Kidney epithelial cell (primary cell): ENCODE data around the gene ABHD8. TPM values are rescaled to one million over a fixed set of nuclear protein-coding genes. Genes with fewer than 3 reads are reported as not detected.
A peak's percentile ranks its signal among the peaks of the same experiment; 100 is the strongest.

Experiments used
- DNase-seq: peaks from one replicate; pipeline ENCODE4 v3.0.0-alpha.2; 2010; ENCODE audit warnings: low read depth
- H3K27me3 ChIP-seq: 2 replicates; pipeline ENCODE4 v1.6.0; 2011; ENCODE audit warnings: low read length; ENCODE audit not compliant: control insufficient read depth, insufficient read depth
- H3K36me3 ChIP-seq: 2 replicates; pipeline ENCODE4 v1.5.1; 2011; ENCODE audit warnings: low read length; ENCODE audit not compliant: control insufficient read depth, insufficient read depth
- H3K4me3 ChIP-seq: 2 replicates; pipeline ENCODE4 v1.5.1; 2011; ENCODE audit warnings: low read depth, mild to moderate bottlenecking, control low read depth, low read length
- total RNA-seq: library from RNA; depleted of rRNA; stranded (reverse); fragments of >200 nt; gene quantifications from 2 replicates; pipeline ENCODE4 v1.2.3, GENCODE V29; 2015
- TF ChIP-seq, protein P1 (sequence below): IDR thresholded peaks from 2 replicates; pipeline ENCODE4 v1.5.1; 2011; ENCODE audit warnings: mild to moderate bottlenecking, moderate library complexity, low read length, control low read depth, inconsistent platforms; ENCODE audit not compliant: insufficient read depth, poor library complexity, severe bottlenecking

Gene ABHD8
- total RNA-seq, 1 donor from 2014 or later, result 18.6 TPM

DNA sequence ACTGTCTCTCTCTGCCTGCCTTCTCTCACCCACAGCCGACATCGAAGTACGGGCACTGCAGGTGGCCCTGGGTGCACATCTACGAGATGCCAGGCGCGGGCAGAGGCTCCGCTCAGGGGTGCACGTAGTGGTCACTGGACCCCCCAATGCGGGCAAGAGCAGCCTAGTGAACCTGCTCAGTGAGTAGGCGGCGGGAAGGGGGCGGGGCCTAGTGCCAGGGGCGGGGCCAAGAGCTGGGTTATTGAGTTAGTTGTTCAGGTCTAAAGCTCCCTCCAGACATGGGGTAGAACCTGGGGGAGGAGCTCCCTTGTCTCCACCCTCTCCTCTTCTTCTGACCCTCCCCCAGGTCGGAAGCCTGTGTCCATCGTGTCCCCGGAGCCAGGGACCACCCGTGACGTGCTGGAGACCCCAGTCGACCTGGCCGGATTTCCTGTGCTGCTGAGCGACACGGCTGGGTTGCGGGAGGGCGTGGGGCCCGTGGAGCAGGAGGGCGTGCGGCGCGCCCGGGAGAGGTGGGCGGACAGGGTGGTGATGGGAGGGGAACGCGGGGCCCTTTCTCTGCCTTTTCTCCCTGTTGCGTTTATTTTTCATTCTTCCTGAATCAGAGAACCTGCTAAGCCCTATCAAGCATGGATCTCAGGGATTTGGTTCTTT is 36.0 kb upstream of the ABHD8 start:
- no peak for DNase-seq
- TF ChIP-seq, protein P1, sequence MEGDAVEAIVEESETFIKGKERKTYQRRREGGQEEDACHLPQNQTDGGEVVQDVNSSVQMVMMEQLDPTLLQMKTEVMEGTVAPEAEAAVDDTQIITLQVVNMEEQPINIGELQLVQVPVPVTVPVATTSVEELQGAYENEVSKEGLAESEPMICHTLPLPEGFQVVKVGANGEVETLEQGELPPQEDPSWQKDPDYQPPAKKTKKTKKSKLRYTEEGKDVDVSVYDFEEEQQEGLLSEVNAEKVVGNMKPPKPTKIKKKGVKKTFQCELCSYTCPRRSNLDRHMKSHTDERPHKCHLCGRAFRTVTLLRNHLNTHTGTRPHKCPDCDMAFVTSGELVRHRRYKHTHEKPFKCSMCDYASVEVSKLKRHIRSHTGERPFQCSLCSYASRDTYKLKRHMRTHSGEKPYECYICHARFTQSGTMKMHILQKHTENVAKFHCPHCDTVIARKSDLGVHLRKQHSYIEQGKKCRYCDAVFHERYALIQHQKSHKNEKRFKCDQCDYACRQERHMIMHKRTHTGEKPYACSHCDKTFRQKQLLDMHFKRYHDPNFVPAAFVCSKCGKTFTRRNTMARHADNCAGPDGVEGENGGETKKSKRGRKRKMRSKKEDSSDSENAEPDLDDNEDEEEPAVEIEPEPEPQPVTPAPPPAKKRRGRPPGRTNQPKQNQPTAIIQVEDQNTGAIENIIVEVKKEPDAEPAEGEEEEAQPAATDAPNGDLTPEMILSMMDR, result no peak
- H3K4me3 ChIP-seq, result no peak overlapping the region
- no peaks in the 10 kb centered on the region for H3K36me3 ChIP-seq
- H3K27me3 ChIP-seq, result no peaks in the 10 kb centered on the region

- H3K4me3 ChIP-seq, result no peak overlapping the region
- no peaks in the 10 kb centered on the region for H3K36me3 ChIP-seq
- TF ChIP-seq, protein P1, result no peak
- no peaks in the 10 kb centered on the region for H3K27me3 ChIP-seq
- DNase-seq, result no peak
These were observed 35.3 kb upstream of the ABHD8 start for GRCh38 chr19:17338433-17339078.

DNA sequence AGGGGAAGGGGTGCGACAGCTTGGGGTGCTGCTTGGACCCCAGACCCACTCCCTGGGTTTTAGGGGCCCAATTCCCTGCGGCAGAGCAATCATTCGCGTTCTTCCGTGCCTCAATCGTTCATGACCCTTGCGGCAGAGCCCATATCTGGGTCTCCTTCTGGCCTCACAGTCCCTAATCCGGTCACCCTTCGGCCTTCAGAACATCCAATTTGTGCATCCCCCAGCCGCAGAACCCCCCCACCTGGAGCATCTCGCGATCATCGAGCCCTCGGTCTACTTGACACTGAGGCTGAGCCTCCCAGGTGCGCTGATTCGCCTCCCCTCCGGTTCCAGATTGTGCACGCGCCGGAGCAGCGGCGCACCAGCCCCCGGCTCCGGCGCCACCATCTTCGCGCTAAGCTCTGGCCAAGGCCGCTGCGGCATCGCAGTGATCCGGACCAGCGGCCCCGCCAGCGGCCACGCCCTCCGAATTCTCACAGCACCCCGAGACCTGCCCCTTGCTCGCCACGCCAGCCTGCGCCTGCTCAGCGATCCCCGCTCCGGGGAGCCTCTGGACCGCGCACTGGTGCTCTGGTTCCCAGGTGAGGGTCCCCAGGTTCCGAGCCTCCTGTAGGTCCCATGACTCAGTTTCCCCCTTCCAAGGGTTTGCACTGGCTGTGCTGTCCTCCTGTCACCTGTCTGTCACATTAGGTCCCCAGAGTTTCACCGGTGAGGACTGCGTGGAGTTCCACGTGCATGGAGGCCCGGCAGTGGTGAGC is 34.6 kb upstream of the ABHD8 start:
- no peaks in the 10 kb centered on the region for H3K27me3 ChIP-seq
- TF ChIP-seq, protein P1, result no peak
- no peaks in the 10 kb centered on the region for H3K36me3 ChIP-seq
- peak overlapping the region; percentile 68 for H3K4me3 ChIP-seq
- no peak for DNase-seq

GRCh38 chr19:17336872-17337674 is 33.8 kb upstream of the ABHD8 start, which contains the start of gene GTPBP3:
TSS of gene GTPBP3 (plus strand) at chr19:17337553. CDS start at chr19:17337612, 59 bp downstream.
- peak; percentile 96 for DNase-seq
- TF ChIP-seq, protein P1, result no peak
- no peaks in the 10 kb centered on the region for H3K36me3 ChIP-seq
- no peaks in the 10 kb centered on the region for H3K27me3 ChIP-seq
- H3K4me3 ChIP-seq, result peak within 1 kb of the TSS; percentile 68

GRCh38 chr19:17335575-17335974 is 32.4 kb upstream of the ABHD8 start:
- TF ChIP-seq, protein P1, result no peak
- DNase-seq, result no peak
- no peaks in the 10 kb centered on the region for H3K36me3 ChIP-seq
- H3K27me3 ChIP-seq, result no peaks in the 10 kb centered on the region
- H3K4me3 ChIP-seq, result no peak overlapping the region
